Skin of body (tissue), 2 donors: ENCODE results near the gene FBN1. TPM values are rescaled to one million over a fixed set of nuclear protein-coding genes. Genes with fewer than 3 reads are reported as not detected.
A peak's percentile ranks its signal among the peaks of the same experiment; 100 is the strongest.

Experiments
- DNase-seq: peaks from one replicate; lab custom pipeline; 2025; lab: John Stamatoyannopoulos, UW
- total RNA-seq: library from RNA; depleted of rRNA; stranded (reverse); fragments of >200 nt; gene quantifications from one replicate; pipeline ENCODE4 v1.2.3, GENCODE V29; 2014

FBN1 gene
- total RNA-seq, 1 donor from 2014 or later: 480 TPM

DNA sequence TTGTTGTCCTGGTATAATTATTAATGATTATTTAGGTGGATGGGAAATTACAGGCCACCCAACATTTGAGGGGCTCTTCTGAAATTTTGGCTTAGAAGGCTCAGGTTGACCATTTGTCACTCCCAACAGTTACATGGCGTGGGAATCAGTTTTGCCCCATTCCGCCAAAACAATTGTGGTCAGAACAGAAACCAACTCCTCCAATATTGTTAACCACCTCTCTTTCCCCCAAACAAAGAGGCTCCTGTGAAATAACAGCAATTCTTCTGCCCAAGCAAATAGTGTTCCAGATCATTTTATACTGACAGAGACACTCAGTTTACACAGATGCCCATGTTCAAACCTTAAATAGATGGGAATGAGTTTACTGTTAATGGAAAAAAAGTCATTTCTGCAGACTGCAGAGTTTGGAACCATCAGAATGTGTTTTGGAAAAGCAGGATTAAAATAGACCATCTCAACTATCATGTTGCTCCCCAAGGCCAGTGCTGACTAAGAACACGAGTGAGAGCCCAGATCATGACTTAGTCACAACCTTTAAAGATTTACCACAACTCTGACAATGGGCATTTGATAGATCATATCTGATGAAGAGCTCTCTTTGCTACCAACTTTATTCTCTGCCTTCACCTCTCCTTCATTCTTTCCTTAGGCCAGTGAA is 212.2 kb downstream of the FBN1 start:
- no peak for DNase-seq

DNA sequence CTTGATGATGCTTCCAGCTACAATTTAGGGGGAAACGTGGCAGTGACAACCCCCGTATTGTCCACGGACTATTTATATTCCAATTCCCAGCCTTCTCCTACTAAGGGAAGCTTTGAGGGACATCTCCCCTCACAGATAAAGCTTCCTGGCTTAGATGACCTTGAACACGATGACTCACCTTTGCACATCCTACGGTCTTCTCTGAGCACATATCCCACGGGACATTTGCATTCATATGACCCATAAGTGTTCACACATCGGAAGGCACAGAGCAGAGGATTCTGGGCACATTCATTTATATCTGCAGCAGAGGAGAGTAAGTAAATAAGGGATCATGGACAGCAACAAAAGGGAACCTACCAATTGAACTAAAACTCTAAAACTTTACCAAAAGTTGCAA is 212.8 kb downstream of the FBN1 start:
- no peak for DNase-seq

DNA sequence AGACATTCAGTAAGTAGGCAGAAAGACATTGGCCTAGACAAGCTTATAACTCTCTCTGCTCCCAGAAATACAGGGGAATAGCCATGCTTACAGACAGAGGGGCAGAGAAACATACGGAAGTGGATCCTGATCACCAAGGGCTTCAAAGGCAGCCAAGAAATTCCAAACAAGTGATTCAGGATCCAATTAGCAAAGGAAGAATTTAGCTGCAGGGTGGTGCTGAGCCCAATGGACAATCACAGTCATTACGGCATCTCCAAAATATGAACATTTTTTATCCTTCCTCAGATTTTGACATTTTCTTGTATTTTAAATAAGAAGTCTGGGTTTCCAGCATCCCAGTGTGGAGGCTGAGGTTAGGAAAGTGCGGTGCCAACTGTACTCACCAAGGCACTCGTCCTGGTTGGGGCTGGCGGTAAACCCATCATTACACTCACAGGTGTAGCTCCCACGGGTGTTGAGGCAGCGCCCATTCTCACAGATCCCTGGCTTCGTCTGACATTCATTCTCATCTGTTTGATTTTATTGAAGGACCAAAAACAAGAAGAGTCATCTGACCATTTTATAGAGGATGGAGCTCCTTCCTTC is 217.5 kb downstream of the FBN1 start:
- peak; percentile 41 for DNase-seq

DNA sequence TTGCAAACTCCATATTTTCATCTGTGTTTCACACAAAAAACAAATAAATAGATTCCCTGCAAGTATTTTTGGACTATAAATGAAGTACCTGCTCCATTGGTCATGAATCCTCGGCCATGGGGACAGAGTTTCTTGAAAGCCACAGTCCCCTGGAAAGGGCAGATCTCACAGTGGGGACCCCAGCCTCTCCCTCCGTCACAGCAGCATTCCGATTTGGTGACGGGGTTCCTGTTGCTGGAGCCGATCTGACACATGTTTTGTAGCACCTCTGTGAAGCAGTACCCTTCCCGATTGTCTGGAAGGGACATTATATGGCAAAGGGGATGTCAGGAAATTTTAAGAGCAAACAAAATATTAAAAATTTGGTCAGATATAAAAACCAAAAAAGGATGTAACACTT is 218.0 kb downstream of the FBN1 start:
- no peak for DNase-seq

DNA sequence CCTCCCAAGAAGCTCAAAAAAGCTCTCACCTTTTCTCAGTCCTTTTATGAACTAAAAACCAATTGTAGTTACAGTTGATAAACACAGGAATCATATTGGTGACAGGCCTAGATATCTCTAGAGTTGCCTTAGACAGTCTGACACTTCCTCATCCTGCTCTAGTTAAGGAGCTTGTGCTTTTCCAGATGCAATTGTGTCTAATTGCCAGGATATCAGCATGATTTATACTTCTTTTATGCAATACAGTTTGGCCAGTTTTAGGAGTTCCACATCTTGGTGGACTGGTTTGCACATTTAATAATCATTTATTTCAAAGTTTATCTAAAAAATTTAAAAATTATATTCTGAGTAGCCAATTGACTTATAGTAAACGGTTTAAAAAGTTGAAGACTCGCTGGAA is 218.6 kb downstream of the FBN1 start:
- DNase-seq: no peak

DNA sequence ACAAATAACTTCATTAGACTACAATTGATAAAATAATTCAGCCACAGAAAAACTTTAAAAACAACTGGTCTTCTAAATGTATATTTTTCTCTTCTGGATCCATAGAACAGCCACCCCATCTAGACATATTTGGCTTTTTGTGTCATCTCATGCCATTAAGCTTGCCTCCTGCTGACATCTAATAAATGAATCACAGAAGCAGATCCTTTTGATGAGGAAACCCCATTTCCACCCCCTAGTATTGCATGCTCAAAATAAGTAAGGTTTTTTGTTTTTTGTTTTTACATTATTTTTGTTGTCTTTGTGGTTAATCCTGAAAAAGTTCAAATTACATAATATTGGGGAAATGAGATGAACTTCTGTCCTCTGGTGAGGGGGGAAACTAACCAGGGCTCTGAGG is 219.5 kb downstream of the FBN1 start:
- no peak for DNase-seq

DNA sequence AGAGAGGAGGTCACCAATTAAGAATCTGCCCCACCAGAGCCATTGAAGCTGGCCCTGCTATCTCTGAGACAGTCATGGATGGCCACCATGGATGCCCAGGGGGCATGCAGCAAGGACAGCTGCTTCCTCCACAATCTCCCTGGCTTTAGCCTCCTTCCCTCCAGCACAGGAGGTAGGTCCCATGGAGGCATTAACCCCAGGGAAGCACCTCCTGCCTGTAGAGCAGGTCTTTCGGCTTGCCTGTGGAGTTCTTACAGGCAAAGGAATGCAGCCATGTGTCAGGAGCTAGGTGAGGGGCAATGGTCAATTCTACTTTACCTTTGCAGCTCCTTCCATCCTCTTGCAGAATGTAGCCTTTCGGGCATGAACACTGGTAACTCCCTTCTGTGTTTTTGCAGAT is 220.5 kb downstream of the FBN1 start:
- DNase-seq: no peak

DNA sequence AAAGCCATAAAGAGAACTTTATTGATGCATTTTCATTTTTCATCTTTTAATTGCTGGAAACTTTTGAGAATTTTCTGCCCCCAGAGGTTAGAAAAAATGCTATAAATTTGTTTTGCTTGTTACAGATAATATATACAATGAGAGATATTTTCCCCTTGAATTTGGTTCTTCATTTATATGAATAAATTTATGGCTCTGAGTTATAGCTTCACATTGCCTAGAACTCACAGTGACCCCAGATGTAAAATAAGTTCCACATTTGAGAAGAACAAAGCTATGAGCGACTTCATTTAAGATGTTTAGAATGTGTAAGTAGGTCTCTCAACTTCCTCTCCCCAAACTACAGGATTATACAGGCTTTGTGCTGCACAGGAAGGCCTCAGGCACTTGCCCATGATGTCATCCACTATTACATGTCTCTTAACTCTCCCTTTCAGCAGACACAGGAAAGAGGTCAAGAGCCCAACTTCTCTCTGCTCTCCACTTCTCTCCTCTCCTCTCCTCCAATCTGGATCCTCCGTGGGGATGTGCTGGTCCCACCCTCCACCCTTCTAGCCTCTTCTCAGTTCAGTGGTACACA is 221.5 kb downstream of the FBN1 start:
- no peak for DNase-seq

DNA sequence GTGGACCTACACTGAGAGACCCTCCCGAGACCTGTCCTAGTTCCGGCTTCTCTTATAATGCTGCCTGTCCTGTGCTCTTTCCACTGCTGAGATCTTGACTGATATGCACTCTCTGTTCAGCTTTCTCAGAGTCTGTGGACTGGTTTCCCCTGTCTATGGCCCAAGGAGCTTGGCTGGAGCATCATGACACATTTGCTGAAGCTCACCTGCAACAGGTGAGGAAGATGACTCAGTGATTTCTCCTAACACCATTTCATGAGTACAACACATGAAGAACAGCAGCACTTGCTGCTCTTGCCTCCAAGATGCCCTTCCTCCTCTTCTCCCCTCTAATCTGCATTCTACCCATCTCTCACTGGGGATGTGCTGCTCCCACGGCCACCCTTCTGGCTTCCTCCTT is 222.2 kb downstream of the FBN1 start:
- DNase-seq: no peak

DNA sequence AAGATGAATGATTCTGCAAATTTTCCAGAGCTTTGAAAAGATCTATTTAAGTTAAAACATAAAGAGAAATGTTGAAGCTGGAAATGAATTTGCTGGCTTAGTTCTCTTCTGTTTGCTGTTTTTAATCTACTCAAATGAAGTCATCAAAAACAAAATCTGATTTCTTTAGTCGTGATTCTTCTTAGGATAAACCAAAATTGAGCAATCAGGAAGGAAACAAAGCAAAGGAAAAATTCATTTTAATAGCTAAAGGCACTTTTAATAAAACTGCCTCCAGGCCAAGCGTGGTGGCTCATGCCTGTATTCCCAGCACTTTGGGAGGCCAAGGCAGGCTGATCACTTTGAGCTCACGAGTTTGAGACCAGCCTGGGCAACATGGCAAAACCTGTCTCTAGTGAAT is 223.1 kb downstream of the FBN1 start:
- peak; percentile 57 for DNase-seq

DNA sequence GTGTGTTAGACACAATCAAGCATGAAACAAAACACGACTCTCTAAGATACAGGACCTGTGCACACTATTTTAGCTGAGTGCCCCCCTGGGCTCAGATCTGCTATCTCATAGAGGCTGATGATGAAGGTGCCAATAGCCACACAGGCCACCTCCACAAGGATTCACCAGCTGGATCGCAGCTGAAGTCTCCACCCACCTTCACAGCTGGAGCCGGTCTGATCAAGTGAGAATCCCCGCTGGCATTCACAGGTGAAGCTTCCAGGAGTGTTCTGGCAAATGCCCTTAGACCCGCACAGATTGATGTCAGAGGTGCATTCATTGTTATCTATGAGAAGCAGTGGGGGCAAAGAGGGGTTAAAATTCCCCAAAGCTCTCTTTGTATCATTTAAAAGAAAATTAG is 224.1 kb downstream of the FBN1 start:
- DNase-seq: no peak

DNA sequence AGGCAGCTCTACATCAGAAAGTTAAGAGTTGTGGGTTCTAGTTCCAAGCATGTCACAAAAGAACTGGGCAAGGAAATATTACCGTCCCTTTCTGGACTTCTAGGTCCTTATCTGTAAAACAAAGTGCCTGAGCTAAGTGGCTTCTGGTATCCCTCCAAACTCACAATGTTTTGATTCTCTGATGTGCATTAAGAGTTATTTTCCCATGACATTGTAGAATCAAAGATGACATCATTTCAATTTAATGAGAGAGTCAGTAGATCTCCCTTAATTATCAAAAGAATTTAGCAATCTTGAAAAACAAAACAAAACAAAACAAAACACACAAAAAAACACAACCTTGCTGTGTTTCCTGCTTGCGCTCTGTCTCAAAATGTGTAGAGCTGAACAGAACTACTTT is 225.6 kb downstream of the FBN1 start:
- no peak for DNase-seq

DNA sequence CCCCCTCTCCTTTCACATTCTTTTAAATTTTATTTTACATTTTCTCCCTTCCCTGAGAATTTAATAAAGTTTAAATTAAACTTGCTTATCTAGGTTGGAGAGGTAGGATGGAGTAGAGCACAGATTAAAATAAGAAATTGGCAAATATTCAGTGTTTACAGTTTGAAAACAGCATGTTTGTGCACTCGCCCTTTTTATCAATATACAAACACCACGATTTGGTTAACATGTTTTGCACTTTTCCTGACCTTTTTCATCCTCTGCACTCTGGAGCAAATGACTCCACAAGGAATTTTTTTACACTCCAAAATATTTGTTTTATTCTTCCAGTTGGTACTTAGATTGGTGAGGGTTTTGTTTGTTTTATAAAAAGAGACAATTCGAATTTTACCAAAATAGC is 227.2 kb downstream of the FBN1 start:
- DNase-seq: no peak

DNA sequence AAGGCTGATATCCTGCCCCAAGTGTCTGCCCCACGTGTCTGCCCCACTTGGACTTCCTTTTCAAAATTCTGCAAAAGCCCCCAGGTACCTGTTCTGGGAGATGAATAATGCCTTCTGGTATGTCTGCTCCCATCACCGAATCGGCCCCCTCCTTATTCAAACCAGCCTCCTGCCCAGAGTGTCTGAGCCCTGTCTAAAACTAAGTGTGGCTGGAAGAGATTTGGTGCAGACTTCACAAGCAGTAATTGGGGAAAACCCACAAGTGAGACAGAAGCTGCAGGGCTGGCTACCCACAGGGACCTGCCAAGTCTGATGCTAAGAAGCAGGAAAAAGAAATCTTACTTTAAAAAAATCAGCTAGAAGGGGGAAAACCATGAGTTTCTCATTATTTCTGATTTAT is 229.2 kb downstream of the FBN1 start:
- no peak for DNase-seq

DNA sequence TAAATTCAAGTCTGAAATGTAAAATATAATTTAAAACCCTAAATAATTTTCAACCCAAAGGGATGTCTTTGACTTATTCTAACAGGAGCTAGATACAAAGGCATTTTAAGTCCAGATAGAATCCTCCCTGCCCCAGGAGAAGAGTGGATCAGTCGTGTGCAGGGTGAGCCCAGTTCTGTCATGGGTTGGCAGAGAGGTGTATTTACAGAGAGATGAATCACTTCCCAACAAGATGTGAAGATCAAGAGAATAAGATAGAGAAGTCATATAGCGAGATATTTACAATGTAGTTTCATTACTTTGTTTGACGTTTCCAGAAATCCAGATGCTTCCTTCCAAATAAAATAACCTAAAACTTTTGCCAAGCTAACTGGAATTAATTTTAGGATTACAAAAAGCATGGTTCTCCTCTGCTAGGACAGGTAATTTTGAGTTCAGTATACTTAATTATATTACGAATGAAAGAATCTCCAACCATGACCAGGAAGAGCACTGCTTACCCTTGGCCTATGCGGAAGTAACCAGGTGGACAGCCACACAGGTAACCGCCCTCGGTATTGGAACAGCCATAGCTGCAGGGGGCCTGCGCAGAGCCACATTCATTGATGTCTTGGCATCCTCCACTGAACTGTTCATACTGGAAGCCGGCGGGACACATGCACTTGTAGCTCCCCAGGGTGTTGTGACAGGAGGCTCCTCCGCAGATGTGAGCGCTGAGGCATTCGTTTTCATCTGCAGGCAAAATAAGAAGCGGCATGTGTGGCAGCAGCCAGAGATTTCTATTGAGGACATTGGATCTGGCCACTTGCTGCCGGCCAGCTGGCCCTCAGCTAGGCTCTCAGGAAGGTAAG is 230.2 kb downstream of the FBN1 start:
- no peak for DNase-seq

DNA sequence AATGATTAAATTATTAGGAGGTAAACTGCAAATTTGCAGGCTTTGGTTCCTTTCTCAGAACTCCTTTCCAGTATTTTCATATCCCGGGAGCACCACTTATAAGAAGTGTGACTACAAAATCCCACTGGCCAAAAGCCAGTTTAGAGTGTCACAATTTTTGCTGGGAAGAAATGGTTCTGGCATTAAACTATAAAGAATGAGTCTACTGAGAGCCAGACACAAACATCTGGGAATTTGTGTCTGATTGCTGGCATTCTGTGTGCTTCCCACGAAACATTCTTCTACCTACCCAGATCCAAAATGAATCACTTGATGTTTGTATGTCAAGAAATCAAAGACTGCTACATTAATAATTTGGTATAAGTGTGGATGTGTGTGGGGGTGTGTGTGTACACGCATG is 231.5 kb downstream of the FBN1 start:
- no peak for DNase-seq

DNA sequence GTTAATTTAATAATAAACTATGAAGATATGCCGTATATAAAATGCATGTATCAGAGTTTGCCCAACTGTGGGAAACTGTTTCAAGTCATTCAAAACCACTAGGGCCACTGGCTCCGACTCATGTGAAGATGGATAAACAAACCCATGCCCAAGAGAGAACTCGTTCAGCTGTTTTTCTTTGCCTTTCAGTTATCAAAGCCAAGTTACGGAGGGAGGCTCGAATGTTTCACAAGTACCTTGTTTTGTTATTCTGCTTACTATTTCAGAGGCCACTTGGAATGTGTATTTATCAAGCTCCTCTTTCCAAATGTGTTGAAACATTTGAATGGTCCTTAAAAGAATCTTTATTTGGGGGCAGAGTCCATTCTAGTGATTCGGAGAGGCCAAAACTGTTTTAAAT is 232.2 kb downstream of the FBN1 start:
- no peak for DNase-seq

DNA sequence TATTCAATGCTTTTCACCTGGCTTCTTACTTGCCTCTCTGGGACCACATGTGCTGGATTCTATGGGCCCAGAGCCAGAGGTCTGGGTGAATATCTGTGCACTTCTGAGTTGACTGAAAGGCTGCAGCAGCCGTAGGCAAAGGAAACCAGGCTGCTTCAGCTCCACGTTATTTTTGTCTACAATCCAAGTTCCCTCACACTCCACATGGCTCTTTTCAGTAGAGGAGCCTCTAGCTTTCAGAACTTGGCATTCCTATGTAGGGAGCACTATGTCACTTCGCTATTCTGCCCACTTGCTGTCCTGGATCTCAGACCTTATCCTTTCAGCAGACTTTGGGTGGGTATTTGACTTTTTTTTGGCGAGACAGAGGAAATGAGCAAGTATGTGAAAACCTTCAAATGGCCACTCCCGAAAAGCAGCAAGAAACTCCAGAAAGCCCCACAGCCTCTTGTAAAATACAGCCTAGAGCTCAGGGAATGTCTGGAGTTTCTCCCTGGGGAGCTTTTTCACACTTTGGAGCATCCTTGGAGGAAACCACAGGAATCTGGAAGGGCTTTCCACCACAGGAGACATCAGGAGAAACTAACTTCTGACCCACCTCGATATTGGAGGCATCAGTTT is 233.4 kb downstream of the FBN1 start:
- DNase-seq: no peak

DNA sequence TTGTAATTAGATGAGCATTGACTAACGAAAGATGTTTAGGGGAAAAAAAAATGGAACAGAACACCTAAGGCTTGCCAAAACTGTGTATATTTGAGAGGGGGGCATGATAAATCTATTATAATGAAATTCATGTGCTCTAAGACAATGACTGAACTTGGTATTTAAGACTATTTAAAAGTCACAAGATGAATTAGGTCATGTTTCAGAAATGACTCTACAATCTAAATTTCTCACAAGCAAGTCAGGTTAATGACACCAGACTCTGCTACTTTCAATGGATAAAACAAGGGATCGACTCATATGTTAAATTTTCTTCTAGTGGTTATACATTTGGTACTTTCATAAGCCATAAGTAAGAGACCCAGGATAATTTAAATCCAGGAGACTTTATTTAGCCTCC is 235.9 kb downstream of the FBN1 start:
- DNase-seq: no peak

DNA sequence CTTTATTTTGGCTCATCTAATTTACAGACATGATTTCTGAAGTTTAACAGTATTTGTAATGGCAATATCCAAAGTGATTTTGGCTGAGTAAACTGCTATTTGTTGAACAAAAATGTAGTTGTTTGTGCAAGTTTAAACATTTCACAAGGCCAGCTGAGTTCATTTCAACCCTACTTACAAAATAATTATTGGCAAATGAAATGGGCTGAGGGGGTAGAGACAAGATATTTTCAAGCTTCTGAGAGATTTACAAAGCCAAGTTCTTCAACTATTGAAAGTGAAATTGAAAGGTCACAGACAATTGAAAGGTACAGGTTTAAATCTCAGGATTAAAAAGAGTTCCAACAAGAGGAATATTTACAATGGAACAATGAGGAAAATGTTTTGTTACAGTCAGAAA is 237.2 kb downstream of the FBN1 start:
- peak; percentile 70 for DNase-seq

DNA sequence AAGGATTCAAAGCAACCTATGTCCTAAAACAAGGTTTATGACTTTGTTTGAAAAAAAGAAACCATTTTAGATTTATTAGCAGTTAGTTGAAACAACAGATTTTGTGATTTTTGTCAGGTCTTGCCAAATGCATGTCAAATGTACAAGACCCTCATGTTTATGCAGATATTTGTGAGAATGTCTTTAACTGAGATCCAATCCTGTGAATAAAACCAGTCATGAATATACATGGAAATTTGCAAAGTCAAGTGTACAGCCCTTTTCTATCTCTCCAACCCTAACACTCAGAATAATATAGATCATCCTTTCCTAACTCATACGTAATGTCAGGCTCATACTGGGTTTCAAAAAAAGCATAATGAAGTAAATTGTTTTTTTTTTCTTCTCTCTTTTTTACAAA is 237.9 kb downstream of the FBN1 start:
- DNase-seq: no peak

DNA sequence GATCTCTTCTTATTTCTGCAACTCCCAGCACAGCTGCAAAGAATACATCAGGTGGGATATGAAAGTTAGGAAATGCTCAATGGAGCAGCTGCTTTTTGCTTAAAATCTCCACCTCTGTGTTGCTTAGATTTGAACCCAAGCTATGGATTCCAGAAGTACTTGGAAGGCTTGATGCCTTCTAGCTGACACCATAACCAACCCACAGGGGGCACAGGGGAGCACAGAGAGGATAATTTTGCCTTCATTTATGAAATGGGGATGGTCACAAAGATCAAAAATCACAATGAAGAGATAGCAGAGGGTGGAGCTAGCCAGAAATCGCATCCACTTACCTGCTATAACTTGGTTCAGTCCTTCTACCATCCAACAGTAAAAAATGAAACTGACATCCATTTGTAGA is 238.6 kb downstream of the FBN1 start:
- DNase-seq: no peak
